Right forelimb (tissue), 1 donor: ENCODE results near the gene MYO15A.
A peak's percentile ranks its signal among the peaks of the same experiment; 100 is the strongest.

Source experiments
- DNase-seq: peaks from one replicate; pipeline ENCODE4 v3.0.0-alpha.2; 2018

Gene MYO15A, protein sequence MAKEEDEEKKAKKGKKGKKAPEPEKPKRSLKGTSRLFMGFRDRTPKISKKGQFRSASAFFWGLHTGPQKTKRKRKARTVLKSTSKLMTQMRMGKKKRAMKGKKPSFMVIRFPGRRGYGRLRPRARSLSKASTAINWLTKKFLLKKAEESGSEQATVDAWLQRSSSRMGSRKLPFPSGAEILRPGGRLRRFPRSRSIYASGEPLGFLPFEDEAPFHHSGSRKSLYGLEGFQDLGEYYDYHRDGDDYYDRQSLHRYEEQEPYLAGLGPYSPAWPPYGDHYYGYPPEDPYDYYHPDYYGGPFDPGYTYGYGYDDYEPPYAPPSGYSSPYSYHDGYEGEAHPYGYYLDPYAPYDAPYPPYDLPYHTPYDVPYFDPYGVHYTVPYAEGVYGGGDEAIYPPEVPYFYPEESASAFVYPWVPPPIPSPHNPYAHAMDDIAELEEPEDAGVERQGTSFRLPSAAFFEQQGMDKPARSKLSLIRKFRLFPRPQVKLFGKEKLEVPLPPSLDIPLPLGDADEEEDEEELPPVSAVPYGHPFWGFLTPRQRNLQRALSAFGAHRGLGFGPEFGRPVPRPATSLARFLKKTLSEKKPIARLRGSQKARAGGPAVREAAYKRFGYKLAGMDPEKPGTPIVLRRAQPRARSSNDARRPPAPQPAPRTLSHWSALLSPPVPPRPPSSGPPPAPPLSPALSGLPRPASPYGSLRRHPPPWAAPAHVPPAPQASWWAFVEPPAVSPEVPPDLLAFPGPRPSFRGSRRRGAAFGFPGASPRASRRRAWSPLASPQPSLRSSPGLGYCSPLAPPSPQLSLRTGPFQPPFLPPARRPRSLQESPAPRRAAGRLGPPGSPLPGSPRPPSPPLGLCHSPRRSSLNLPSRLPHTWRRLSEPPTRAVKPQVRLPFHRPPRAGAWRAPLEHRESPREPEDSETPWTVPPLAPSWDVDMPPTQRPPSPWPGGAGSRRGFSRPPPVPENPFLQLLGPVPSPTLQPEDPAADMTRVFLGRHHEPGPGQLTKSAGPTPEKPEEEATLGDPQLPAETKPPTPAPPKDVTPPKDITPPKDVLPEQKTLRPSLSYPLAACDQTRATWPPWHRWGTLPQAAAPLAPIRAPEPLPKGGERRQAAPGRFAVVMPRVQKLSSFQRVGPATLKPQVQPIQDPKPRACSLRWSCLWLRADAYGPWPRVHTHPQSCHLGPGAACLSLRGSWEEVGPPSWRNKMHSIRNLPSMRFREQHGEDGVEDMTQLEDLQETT (N-terminal part only)

GRCh38 chr17:18108401-18109312, at the start of gene MYO15A:
Gene MYO15A (plus strand): TSS chr17:18108756. CDS start chr17:18118801, 10,045 bp downstream.
- no peak for DNase-seq

GRCh38 chr17:18059283-18059682, 49.3 kb upstream of the MYO15A start:
- DNase-seq = no peak

DNA sequence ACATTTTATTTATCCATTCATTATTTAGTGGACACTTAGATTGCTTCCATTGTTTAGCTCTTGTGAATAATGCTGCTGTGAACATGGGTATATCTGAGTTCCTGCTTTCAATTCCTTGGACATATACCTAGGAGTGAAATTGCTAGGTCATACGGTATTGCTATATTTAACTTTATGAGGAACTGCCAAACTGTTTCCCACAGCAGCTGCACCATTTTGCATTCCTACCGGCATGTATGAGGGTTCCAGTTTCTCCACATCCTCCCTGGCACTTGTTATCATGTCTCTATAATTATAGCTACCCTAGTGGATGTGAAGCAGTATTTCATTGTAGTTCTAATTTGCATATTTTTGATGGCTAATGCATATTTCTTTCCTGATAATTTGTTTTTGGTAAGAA, 44.5 kb upstream of the MYO15A start:
- DNase-seq = no peak

DNA sequence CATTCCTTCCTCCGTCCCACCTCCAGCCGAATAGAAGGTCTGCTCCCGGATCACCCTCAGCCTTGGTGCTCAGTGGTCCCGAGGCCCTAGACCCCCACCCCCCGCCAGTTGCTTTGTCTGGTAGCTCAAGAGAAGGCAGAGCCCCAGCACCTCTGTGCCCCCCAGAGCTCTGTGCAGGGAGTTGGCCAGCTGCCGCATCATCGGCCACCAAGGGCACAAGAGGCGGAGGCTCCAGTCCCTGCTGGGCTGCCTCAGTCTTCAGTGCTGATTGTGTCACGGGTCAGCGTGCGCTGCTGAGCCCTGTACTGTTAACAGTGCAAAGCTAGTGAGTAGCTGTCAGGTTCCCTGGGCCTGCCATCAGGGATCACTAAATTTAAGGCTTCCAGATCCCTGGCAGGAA, 43.0 kb upstream of the MYO15A start:
- DNase-seq = no peak

GRCh38 chr17:18066866-18067265, 41.7 kb upstream of the MYO15A start:
- DNase-seq = no peak

DNA sequence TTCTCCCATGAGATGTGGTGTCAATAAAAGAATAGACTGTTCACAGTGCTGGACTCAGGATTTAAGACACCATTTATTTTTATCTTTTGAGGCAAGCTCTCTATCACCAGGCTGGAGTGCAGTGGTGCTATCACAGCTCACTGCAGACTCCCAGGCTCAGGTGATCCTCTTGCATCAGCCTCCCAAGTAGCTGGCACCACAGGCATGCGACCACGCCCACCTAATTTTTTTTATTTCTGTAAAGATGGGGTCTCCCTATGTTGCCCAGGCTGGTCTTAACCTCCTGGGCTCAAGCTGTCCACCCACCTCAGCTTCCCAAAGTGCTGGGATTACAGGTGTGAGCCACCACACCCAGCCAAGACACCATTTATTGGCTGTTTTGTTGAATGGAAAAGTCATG, 39.5 kb upstream of the MYO15A start:
- no peak for DNase-seq

GRCh38 chr17:18070861-18071340, 37.7 kb upstream of the MYO15A start:
- DNase-seq = peak; percentile 53

GRCh38 chr17:18071751-18072150, 36.8 kb upstream of the MYO15A start:
- DNase-seq = no peak

- DNase-seq = no peak
These were observed 33.8 kb upstream of the MYO15A start for GRCh38 chr17:18074566-18075272.

DNA sequence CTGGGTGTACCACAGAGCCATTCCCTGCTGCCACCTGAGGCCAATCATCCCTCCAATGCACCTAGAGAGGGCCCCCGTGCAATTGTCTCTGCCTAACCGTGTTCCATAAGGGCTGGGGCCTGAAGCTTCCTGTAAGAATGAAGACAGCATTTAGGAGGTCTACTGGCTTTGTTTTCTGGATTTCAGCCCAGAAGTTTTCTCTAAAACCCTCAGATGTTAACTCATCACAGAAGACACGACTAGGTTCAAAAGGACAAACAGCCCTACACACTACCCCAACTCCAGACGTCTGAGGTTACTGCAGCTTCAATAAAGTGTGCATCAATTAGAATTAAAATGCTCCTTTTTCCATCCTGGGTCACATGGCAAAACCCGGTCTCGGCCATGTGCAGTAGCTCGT, 31.6 kb upstream of the MYO15A start:
- no peak for DNase-seq

DNA sequence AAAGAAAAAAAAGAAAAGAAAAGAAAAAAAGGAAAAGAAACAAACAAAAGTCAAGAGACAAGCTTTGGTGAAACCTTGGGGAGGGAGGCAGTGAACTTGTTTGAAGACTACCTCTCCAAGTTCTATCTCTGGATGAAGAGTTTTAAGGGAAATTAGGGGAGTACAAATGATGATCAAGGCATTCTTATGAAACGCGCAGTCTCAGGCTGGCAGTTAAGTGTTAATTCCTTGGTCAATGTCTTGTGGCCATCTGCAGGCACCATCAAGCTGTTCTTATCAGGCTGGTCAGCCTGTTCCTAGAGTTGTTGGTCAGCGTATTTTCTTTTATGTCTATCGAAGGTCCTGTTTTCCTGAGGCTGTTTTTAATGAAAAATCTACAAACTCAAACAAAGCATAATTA, 29.0 kb upstream of the MYO15A start:
- no peak for DNase-seq

DNA sequence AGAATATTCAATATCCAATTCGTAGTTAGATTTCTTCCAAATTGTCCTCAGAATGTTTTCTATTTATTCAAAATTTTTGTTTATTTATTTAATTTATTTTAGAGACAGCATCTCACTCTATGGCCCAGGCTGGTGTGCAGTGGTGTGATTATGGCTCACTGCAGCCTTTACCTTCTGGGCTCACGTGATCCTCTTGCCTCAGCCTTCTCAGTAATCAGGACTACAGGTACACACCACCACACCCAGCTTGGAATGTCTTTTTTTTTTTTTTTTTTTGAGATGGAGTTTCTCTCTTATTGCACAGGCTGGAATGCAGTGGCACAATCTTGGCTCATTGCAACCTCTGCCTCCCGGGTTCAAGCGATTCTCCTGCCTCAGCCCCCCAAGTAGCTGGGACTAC, 24.3 kb upstream of the MYO15A start:
- no peak for DNase-seq

GRCh38 chr17:18087610-18088491, 20.7 kb upstream of the MYO15A start, which contains the start of gene DRG2:
Gene DRG2 (plus strand): TSS chr17:18087948. CDS start chr17:18088024, 76 bp downstream.
- peak; percentile 96 for DNase-seq

DNA sequence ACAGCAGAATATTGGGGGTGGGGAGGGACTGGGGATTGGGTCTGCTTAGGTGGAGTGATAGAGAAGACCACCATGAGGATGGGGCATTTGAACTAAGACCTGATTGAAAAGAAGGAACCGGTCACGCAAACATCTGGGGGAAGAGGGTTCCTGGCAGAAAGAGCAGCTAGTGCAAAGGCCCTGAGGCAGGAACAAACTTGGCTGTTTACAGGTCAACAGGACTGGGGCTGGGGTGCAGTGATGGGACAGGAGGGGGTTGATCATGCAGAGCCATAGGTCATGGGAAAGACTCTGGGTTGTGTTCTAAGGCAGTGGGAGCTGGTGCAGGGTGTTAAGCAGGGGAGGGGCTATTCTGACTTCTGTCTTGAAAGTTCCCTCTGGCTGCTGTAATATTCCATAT, 18.9 kb upstream of the MYO15A start:
- DNase-seq = no peak

DNA sequence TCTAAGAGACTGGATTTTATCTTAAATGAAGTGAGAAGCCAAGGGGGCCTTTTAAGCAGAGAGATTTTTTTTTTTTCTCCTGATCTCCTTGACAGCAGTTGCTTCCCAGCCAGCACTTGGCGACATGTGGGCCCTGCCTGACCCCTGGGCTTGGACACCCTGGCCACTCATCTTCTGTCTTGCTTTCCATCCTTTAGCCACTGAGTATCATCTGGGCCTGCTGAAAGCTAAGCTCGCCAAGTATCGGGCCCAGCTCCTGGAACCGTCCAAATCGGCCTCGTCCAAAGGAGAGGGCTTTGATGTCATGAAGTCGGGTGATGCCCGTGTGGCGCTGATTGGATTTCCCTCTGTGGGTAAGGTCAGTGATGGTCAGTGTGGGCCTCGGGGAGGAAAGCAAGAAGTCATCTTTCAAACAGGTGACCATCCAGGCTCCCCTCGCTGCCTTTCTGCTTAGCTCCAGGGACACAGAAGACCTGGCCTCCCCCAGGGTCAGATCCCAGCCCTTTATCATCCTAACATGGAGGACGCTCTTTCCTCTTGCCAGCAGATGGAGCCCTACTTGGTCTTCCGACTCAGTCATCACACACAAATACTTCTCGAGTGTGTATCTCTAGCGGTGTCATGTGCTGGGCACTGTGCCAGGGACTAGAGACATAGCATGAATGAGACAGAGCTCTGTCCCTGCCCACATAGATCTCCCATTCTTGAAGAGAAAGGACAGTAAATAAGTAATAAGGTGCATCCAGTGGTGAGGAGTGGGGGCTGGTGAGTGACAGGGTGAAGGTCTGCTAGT, 14.7 kb upstream of the MYO15A start:
- no peak for DNase-seq

GRCh38 chr17:18094409-18094807, 14.1 kb upstream of the MYO15A start:
- DNase-seq = no peak

DNA sequence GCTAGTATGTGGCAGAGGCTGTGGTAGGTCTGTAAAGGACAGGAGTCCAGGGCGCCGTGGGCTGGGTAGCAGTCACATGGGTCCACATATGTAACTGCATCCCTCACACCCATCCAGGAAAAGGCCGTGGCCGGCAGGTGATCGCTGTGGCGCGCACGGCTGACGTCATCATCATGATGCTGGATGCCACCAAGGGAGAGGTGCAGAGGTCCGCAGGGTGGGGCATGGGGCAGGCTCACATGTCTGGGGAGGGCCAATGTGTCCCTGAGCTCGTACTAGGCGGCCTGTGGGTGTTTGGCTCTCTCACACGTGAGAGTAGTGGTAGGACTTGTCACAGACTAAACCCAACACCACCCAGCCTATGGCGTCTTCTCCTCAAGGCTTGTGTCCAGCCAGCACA, 9.0 kb upstream of the MYO15A start:
- no peak for DNase-seq

DNA sequence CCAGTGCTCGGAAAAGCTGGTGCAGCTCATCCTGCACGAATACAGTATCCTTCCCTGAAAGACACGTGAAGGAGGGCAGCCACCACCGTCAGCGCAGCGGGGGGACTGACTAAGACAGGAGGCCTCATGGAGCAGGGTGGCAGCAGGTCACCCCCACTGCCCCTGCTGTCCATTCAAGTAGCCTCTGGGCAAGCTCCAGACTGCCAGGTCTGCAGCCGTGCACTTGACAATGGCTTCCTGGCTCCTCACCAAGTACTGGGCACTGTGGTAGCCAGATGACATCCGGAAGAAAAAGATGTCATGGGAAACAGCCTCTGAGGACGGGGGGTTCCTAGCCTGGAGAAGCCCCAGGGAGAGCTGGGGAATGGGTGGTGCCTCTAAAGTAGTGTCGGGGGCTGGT, 7.9 kb upstream of the MYO15A start:
- no peak for DNase-seq

- no peak for DNase-seq
These were observed 6.7 kb upstream of the MYO15A start for GRCh38 chr17:18101828-18102227.
